ENCODE results near the gene MOGAT3.
A peak's percentile ranks its signal among the peaks of the same experiment; 100 is the strongest.

The MOGAT3 gene

GRCh38 chr7:101169838-101170551 lies 30.8 kb downstream of the MOGAT3 start:
- no peak overlapping the region for H2AFZ ChIP-seq (ENCODE audit: low read length)
- H4K20me1 ChIP-seq (ENCODE audit: insufficient read depth, low read length) = no peaks in the 10 kb centered on the region
- peak overlapping the region; percentile 10; the same call in 1 of the 2 replicates for H3K4me2 ChIP-seq (ENCODE audit: low read length)
- H3K36me3 ChIP-seq (ENCODE audit: insufficient read depth, low read length) = no peaks in the 10 kb centered on the region
- H3F3A ChIP-seq (ENCODE audit: insufficient read depth, low read length) = no peaks in the 10 kb centered on the region
- no peak overlapping the region for H3K27ac ChIP-seq (ENCODE audit: low read depth, low read length, poor library complexity, severe bottlenecking)
- TF ChIP-seq CTCF (IDR thresholded peaks at IDR 0.05; ENCODE audit: low read length) (peak; percentile 98), EZH2 (IDR thresholded peaks at IDR 0.05; ENCODE audit: borderline replicate concordance, low read length) (no peak)
- no peaks in the 10 kb centered on the region for H3K79me2 ChIP-seq (ENCODE audit: insufficient read depth, low read length)
- no peak overlapping the region for H3K9ac ChIP-seq (ENCODE audit: low read length)
- no peak overlapping the region for H3K4me3 ChIP-seq (ENCODE audit: low read depth, low read length, poor library complexity, severe bottlenecking)
- H3K9me3 ChIP-seq (ENCODE audit: low read length) = no peaks in the 10 kb centered on the region
- peaks cover 10% of the 10 kb centered on the region for H3K27me3 ChIP-seq (ENCODE audit: insufficient read depth, low read length)
- peaks cover 6% of the 10 kb centered on the region for H3K4me1 ChIP-seq (ENCODE audit: insufficient read depth, low read length, severe bottlenecking)
- H3K9me2 ChIP-seq (ENCODE audit: low read depth, low read length) = no peaks in the 10 kb centered on the region

- H3F3A ChIP-seq (ENCODE audit: insufficient read depth, low read length) = no peaks in the 10 kb centered on the region
- no peak for TF ChIP-seq EZH2 (IDR thresholded peaks at IDR 0.05; ENCODE audit: borderline replicate concordance, low read length)
- TF ChIP-seq CTCF (IDR thresholded peaks at IDR 0.05; ENCODE audit: low read length) = no peak
- H3K79me2 ChIP-seq (ENCODE audit: insufficient read depth, low read length) = no peaks in the 10 kb centered on the region
- no peaks in the 10 kb centered on the region for H3K9me2 ChIP-seq (ENCODE audit: low read depth, low read length)
- no peaks in the 10 kb centered on the region for H4K20me1 ChIP-seq (ENCODE audit: insufficient read depth, low read length)
- H2AFZ ChIP-seq (ENCODE audit: low read length) = no peak overlapping the region
- H3K4me2 ChIP-seq (ENCODE audit: low read length) = peak overlapping the region; percentile 10; the same call in 1 of the 2 replicates
- H3K27ac ChIP-seq (ENCODE audit: low read depth, low read length, poor library complexity, severe bottlenecking) = no peak overlapping the region
- no peak overlapping the region for H3K4me3 ChIP-seq (ENCODE audit: low read depth, low read length, poor library complexity, severe bottlenecking)
- peaks cover 10% of the 10 kb centered on the region for H3K27me3 ChIP-seq (ENCODE audit: insufficient read depth, low read length)
- no peaks in the 10 kb centered on the region for H3K36me3 ChIP-seq (ENCODE audit: insufficient read depth, low read length)
- no peak overlapping the region for H3K9ac ChIP-seq (ENCODE audit: low read length)
- peaks cover 6% of the 10 kb centered on the region for H3K4me1 ChIP-seq (ENCODE audit: insufficient read depth, low read length, severe bottlenecking)
- no peaks in the 10 kb centered on the region for H3K9me3 ChIP-seq (ENCODE audit: low read length)
Measured at GRCh38 chr7:101169110-101169837, 31.6 kb downstream of the MOGAT3 start.

- H3F3A ChIP-seq (ENCODE audit: insufficient read depth, low read length) = no peaks in the 10 kb centered on the region
- H3K79me2 ChIP-seq (ENCODE audit: insufficient read depth, low read length) = no peaks in the 10 kb centered on the region
- H2AFZ ChIP-seq (ENCODE audit: low read length) = no peak overlapping the region
- H4K20me1 ChIP-seq (ENCODE audit: insufficient read depth, low read length) = no peaks in the 10 kb centered on the region
- no peak overlapping the region for H3K27ac ChIP-seq (ENCODE audit: low read depth, low read length, poor library complexity, severe bottlenecking)
- H3K4me2 ChIP-seq (ENCODE audit: low read length) = no peak overlapping the region
- H3K4me3 ChIP-seq (ENCODE audit: low read depth, low read length, poor library complexity, severe bottlenecking) = no peak overlapping the region
- TF ChIP-seq EZH2 (IDR thresholded peaks at IDR 0.05; ENCODE audit: borderline replicate concordance, low read length) (no peak), CTCF (IDR thresholded peaks at IDR 0.05; ENCODE audit: low read length) (no peak)
- H3K9me3 ChIP-seq (ENCODE audit: low read length) = no peaks in the 10 kb centered on the region
- peaks cover 10% of the 10 kb centered on the region for H3K27me3 ChIP-seq (ENCODE audit: insufficient read depth, low read length)
- H3K4me1 ChIP-seq (ENCODE audit: insufficient read depth, low read length, severe bottlenecking) = peaks cover 12% of the 10 kb centered on the region
- H3K9ac ChIP-seq (ENCODE audit: low read length) = no peak overlapping the region
- no peaks in the 10 kb centered on the region for H3K36me3 ChIP-seq (ENCODE audit: insufficient read depth, low read length)
- H3K9me2 ChIP-seq (ENCODE audit: low read depth, low read length) = no peaks in the 10 kb centered on the region
Measured at GRCh38 chr7:101168412-101169049, 32.3 kb downstream of the MOGAT3 start.

Data from OCI-LY1 (cell line).